ENCODE data around the gene DYNC2I2. TPM values are rescaled to one million over a fixed set of nuclear protein-coding genes. Genes with fewer than 3 reads are reported as not detected.

Gene DYNC2I2
- total RNA-seq = 32.4 and 39.9 TPM in 2 replicates
- polyA plus RNA-seq = 78.7 and 91.8 TPM in 2 replicates

GRCh38 chr9:128656416-128657343, at the start of gene DYNC2I2:
TSS of gene DYNC2I2 (minus strand) at chr9:128656847. CDS start at chr9:128656726, 121 bp downstream.
- H3K9me2 ChIP-seq (replicated peaks; ENCODE audit: insufficient read depth) = no peaks in the 10 kb centered on the region
- H3K9me3 ChIP-seq (ENCODE audit: low read depth) = no peaks in the 10 kb centered on the region
- DNase-seq (ENCODE audit: low spot score) = peak; percentile 97
- H3K36me3 ChIP-seq (replicated peaks; ENCODE audit: insufficient read depth, low read depth) = no peaks in the 10 kb centered on the region
- H3K27ac ChIP-seq = peak within 1 kb of the TSS; percentile 99
- no peaks in the 10 kb centered on the region for H3K27me3 ChIP-seq
- WGBS (ENCODE audit: low lambda C conversion rate, missing lambda C conversion rate) = 2% methylated on average over 73 of the region's 86 CpGs
- H3K4me1 ChIP-seq (ENCODE audit: insufficient read depth) = no peaks in the 10 kb centered on the region
- peak within 1 kb of the TSS; percentile 83 for H3K4me3 ChIP-seq
- TF ChIP-seq EZH2phosphoT487 (IDR thresholded peaks at IDR 0.05; ENCODE audit: low read depth, severe bottlenecking, unreplicated experiment) = no peak
- TF ChIP-seq, protein P1, sequence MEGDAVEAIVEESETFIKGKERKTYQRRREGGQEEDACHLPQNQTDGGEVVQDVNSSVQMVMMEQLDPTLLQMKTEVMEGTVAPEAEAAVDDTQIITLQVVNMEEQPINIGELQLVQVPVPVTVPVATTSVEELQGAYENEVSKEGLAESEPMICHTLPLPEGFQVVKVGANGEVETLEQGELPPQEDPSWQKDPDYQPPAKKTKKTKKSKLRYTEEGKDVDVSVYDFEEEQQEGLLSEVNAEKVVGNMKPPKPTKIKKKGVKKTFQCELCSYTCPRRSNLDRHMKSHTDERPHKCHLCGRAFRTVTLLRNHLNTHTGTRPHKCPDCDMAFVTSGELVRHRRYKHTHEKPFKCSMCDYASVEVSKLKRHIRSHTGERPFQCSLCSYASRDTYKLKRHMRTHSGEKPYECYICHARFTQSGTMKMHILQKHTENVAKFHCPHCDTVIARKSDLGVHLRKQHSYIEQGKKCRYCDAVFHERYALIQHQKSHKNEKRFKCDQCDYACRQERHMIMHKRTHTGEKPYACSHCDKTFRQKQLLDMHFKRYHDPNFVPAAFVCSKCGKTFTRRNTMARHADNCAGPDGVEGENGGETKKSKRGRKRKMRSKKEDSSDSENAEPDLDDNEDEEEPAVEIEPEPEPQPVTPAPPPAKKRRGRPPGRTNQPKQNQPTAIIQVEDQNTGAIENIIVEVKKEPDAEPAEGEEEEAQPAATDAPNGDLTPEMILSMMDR (IDR thresholded peaks at IDR 0.05; ENCODE audit: poor library complexity) = no peak
- no peak for TF ChIP-seq EZH2 (IDR thresholded peaks at IDR 0.05; ENCODE audit: borderline replicate concordance)
- peak within 1 kb of the TSS; percentile 94 for H2AFZ ChIP-seq
- peaks cover 14% of the 10 kb centered on the region for H3K79me2 ChIP-seq
- no peaks in the 10 kb centered on the region for H4K20me1 ChIP-seq (ENCODE audit: insufficient read depth, poor library complexity, severe bottlenecking)
- peak within 1 kb of the TSS; percentile 74 for H3K4me2 ChIP-seq

DNA sequence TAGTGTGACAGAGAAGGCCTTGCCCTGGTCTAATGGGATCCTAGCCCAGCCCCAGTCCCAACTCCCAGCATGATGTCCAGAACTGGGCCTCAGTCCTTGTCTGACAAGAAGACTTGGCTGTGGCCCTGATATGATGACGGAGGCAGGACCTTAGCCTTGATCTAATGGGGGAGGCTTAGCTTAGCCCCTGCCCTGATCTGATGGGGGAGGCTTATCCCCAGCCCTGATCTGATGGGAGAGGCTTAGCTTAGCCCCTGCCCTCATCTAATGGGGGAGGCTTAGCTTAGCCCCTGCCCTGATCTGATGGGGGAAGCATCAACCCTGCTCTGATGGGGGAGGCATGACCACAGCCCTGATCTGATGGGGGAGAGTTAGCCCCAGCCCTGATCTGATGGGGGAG, 49.4 kb upstream of the DYNC2I2 start:
- DNase-seq (ENCODE audit: low spot score) = no peak
- Histone ChIP-seq H3K9me2 (replicated peaks; ENCODE audit: insufficient read depth) (no peaks in the 10 kb centered on the region), H3K27ac (no peak overlapping the region), H3K4me2 (no peak overlapping the region), H3K4me1 (ENCODE audit: insufficient read depth) (no peaks in the 10 kb centered on the region), H3K4me3 (no peak overlapping the region), H3K27me3 (no peaks in the 10 kb centered on the region), H3K79me2 (no peaks in the 10 kb centered on the region), H3K36me3 (replicated peaks; ENCODE audit: insufficient read depth, low read depth) (no peaks in the 10 kb centered on the region), H3K9me3 (ENCODE audit: low read depth) (no peaks in the 10 kb centered on the region), H2AFZ (no peak overlapping the region), H4K20me1 (ENCODE audit: insufficient read depth, poor library complexity, severe bottlenecking) (no peaks in the 10 kb centered on the region)
- TF ChIP-seq, protein P1 (IDR thresholded peaks at IDR 0.05; ENCODE audit: poor library complexity) = no peak
- no peak for TF ChIP-seq EZH2phosphoT487 (IDR thresholded peaks at IDR 0.05; ENCODE audit: low read depth, severe bottlenecking, unreplicated experiment)
- no peak for TF ChIP-seq EZH2 (IDR thresholded peaks at IDR 0.05; ENCODE audit: borderline replicate concordance)
- 100% methylated on average over 1 of the region's 1 CpG for WGBS (ENCODE audit: low lambda C conversion rate, missing lambda C conversion rate)

DNA sequence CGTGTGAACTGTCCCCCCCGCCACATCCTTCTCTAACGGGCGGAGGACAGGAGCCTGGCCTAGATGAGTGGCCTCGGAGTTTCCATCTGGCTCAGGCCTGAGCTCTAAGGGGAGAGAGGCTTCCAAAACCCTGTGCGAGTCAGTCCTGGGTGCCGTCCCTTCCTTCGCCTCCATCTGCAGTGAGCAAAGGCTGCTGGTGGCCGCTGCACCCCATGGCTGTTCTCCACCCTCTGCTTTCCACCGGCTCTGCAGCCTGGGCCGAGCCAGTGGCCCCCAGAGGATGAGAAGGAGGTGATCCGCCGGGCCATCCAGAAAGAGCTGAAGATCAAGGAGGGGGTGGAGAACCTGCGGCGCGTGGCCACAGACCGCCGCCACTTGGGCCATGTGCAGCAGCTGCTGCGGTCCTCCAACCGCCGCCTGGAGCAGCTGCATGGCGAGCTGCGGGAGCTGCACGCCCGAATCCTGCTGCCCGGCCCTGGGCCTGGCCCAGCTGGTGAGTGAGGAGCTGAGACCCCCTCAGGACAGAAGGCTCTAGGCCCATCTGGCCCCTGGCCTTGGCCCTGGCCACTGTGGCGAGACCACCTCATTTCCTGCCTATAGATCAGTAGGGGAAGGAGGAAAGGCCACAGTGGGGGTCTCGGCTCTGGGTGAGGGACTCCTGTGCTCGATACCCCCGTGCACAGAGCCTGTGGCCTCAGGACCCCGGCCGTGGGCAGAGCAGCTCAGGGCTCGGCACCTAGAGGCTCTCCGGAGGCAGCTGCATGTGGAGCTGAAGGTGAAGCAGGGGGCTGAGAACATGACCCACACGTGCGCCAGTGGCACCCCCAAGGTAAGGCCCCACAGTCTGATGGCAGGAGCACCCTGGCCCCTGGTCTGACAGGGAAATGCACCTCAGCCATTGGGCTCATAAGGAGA, 48.7 kb upstream of the DYNC2I2 start:
- H3K27me3 ChIP-seq = no peaks in the 10 kb centered on the region
- H3K27ac ChIP-seq = no peak overlapping the region
- 96% methylated on average over 36 of the region's 36 CpGs for WGBS (ENCODE audit: low lambda C conversion rate, missing lambda C conversion rate)

More for the DNA sequence above, 48.7 kb upstream of the DYNC2I2 start:
- no peak overlapping the region for H3K4me2 ChIP-seq
- no peaks in the 10 kb centered on the region for H3K79me2 ChIP-seq
- H3K9me3 ChIP-seq (ENCODE audit: low read depth) = no peaks in the 10 kb centered on the region
- no peak overlapping the region for H3K4me3 ChIP-seq
- no peaks in the 10 kb centered on the region for H3K36me3 ChIP-seq (replicated peaks; ENCODE audit: insufficient read depth, low read depth)
- no peak for DNase-seq (ENCODE audit: low spot score)
- no peaks in the 10 kb centered on the region for H3K9me2 ChIP-seq (replicated peaks; ENCODE audit: insufficient read depth)
- H2AFZ ChIP-seq = no peak overlapping the region
- no peaks in the 10 kb centered on the region for H4K20me1 ChIP-seq (ENCODE audit: insufficient read depth, poor library complexity, severe bottlenecking)
- no peaks in the 10 kb centered on the region for H3K4me1 ChIP-seq (ENCODE audit: insufficient read depth)
- TF ChIP-seq EZH2 (IDR thresholded peaks at IDR 0.05; ENCODE audit: borderline replicate concordance) (no peak), EZH2phosphoT487 (IDR thresholded peaks at IDR 0.05; ENCODE audit: low read depth, severe bottlenecking, unreplicated experiment) (no peak)
- TF ChIP-seq, protein P1 (IDR thresholded peaks at IDR 0.05; ENCODE audit: poor library complexity) = no peak
